GM18519 (cell line): Measurements from ENCODE around the gene SH3PXD2B.
"Not testable (repeated sequence)": the region's sequence is repeated elsewhere in the genome, so short reads cannot be mapped to it uniquely, and the experiment has no call there.

Source experiments
- ATAC-seq: cut with Tn5 transposase; IDR thresholded peaks from one replicate; pipeline ENCODE4 v1.9.1; 2021; ENCODE audit warnings: mild to moderate bottlenecking, moderate library complexity; ENCODE audit not compliant: unreplicated experiment, low FRiP score

SH3PXD2B gene

GRCh38 chr5:172486451-172486850, 32.1 kb upstream of the SH3PXD2B start:
- ATAC-seq: no peak

- ATAC-seq: no peak
Measured at GRCh38 chr5:172485511-172486202, 31.3 kb upstream of the SH3PXD2B start.

GRCh38 chr5:172484664-172485063, 30.3 kb upstream of the SH3PXD2B start:
- ATAC-seq: no peak

- no peak for ATAC-seq
Measured at GRCh38 chr5:172482156-172483020, 28.1 kb upstream of the SH3PXD2B start.

GRCh38 chr5:172481011-172481800, 26.9 kb upstream of the SH3PXD2B start:
- ATAC-seq: no peak

- ATAC-seq: no peak
Measured at GRCh38 chr5:172479784-172480115, 25.4 kb upstream of the SH3PXD2B start.

- no peak for ATAC-seq
Measured at GRCh38 chr5:172479034-172479783, 24.9 kb upstream of the SH3PXD2B start.

- not testable (repeated sequence) for ATAC-seq
Measured at GRCh38 chr5:172478695-172479033, 24.3 kb upstream of the SH3PXD2B start.

GRCh38 chr5:172478256-172478655, 23.9 kb upstream of the SH3PXD2B start:
- no peak for ATAC-seq

GRCh38 chr5:172477466-172477865, 23.1 kb upstream of the SH3PXD2B start:
- no peak for ATAC-seq

GRCh38 chr5:172474293-172474692, 20.0 kb upstream of the SH3PXD2B start:
- ATAC-seq: no peak

- ATAC-seq: no peak
Measured at GRCh38 chr5:172473427-172473826, 19.1 kb upstream of the SH3PXD2B start.

GRCh38 chr5:172469697-172470096, 15.4 kb upstream of the SH3PXD2B start:
- ATAC-seq: no peak

GRCh38 chr5:172466062-172466461, 11.7 kb upstream of the SH3PXD2B start:
- no peak for ATAC-seq

- ATAC-seq: no peak
Measured at GRCh38 chr5:172463031-172463430, 8.7 kb upstream of the SH3PXD2B start.

- ATAC-seq: no peak
Measured at GRCh38 chr5:172459783-172460165, 5.4 kb upstream of the SH3PXD2B start.

- ATAC-seq: no peak
Measured at GRCh38 chr5:172458976-172459782, 4.9 kb upstream of the SH3PXD2B start.

GRCh38 chr5:172456076-172456722, 1.9 kb upstream of the SH3PXD2B start:
- ATAC-seq: no peak

GRCh38 chr5:172455511-172456061, 1.3 kb upstream of the SH3PXD2B start:
- ATAC-seq: no peak
